ENCODE measurements around the gene CGB3. TPM values are rescaled to one million over a fixed set of nuclear protein-coding genes. Genes with fewer than 3 reads are reported as not detected.
"Not testable (repeated sequence)": the region's sequence is repeated elsewhere in the genome, so short reads cannot be mapped to it uniquely, and the experiment has no call there.

Gene CGB3
- total RNA-seq, result not detected

GRCh38 chr19:49024233-49024632 lies at the start of gene CGB3:
TSS of gene CGB3 (minus strand) at chr19:49024333. CDS start at chr19:49023971, 362 bp downstream.
- H3K4me3 Mint-ChIP-seq; H3K27ac Mint-ChIP-seq; H3K9me3 Mint-ChIP-seq; H3K36me3 Mint-ChIP-seq; POLR2A ChIA-PET; DNase-seq; H3K27me3 Mint-ChIP-seq; intact Hi-C loops (cut with micrococcal nuclease); CTCF ChIA-PET: not testable (repeated sequence)
- peaks cover 21% of the 10 kb centered on the region for H3K4me1 Mint-ChIP-seq (ENCODE audit: low read depth)

GRCh38 chr19:49071860-49072547 lies 47.9 kb upstream of the CGB3 start:
- intact Hi-C loops (cut with micrococcal nuclease), result no loop called here
- Mint-ChIP-seq H3K36me3 (no peaks in the 10 kb centered on the region), H3K4me3 (no peak overlapping the region), H3K27ac (no peak overlapping the region), H3K27me3 (peaks cover 54% of the 10 kb centered on the region), H3K9me3 (no peaks in the 10 kb centered on the region), H3K4me1 (ENCODE audit: low read depth) (peaks cover 11% of the 10 kb centered on the region)
- DNase-seq, result peak; percentile 34
- POLR2A ChIA-PET, result no interaction called here
- CTCF ChIA-PET, result interaction anchor here (0.7 to 1.6 kb wide), 2 partner anchors 63 to 74 kb away, joined by 3 to 4 read pairs; no protein-coding TSS in a partner anchor

GRCh38 chr19:49070416-49070815 lies 46.3 kb upstream of the CGB3 start:
- POLR2A ChIA-PET, result no interaction called here
- Mint-ChIP-seq H3K9me3 (no peaks in the 10 kb centered on the region), H3K36me3 (no peaks in the 10 kb centered on the region), H3K27ac (no peak overlapping the region), H3K4me1 (ENCODE audit: low read depth) (peaks cover 11% of the 10 kb centered on the region), H3K27me3 (peaks cover 61% of the 10 kb centered on the region), H3K4me3 (no peak overlapping the region)
- CTCF ChIA-PET, result interaction anchor here (1.7 kb wide), 1 partner anchor 28 kb away, joined by 7 read pairs; no protein-coding TSS in a partner anchor
- intact Hi-C loops (cut with micrococcal nuclease), result no loop called here
- DNase-seq, result no peak

GRCh38 chr19:49069026-49069425 lies 44.9 kb upstream of the CGB3 start:
- POLR2A ChIA-PET, result no interaction called here
- no peak overlapping the region for H3K4me3 Mint-ChIP-seq
- no peaks in the 10 kb centered on the region for H3K9me3 Mint-ChIP-seq
- CTCF ChIA-PET, result interaction anchor here (1.3 kb wide), 1 partner anchor 130 kb away, joined by 3 read pairs; no protein-coding TSS in a partner anchor
- intact Hi-C loops (cut with micrococcal nuclease), result no loop called here
- peaks cover 11% of the 10 kb centered on the region for H3K4me1 Mint-ChIP-seq (ENCODE audit: low read depth)
- no peak overlapping the region for H3K27ac Mint-ChIP-seq
- H3K36me3 Mint-ChIP-seq, result no peaks in the 10 kb centered on the region
- peaks cover 65% of the 10 kb centered on the region for H3K27me3 Mint-ChIP-seq
- DNase-seq, result no peak

GRCh38 chr19:49067554-49067953 lies 43.4 kb upstream of the CGB3 start:
- POLR2A ChIA-PET, result no interaction called here
- no peak for DNase-seq
- Mint-ChIP-seq H3K27ac (no peak overlapping the region), H3K4me3 (no peak overlapping the region), H3K4me1 (ENCODE audit: low read depth) (peaks cover 2% of the 10 kb centered on the region), H3K36me3 (no peaks in the 10 kb centered on the region), H3K27me3 (peaks cover 59% of the 10 kb centered on the region), H3K9me3 (no peaks in the 10 kb centered on the region)
- CTCF ChIA-PET, result no interaction called here
- intact Hi-C loops (cut with micrococcal nuclease), result no loop called here

GRCh38 chr19:49065905-49066512 lies 41.9 kb upstream of the CGB3 start:
- Mint-ChIP-seq H3K9me3 (no peaks in the 10 kb centered on the region), H3K4me1 (ENCODE audit: low read depth) (no peaks in the 10 kb centered on the region), H3K36me3 (no peaks in the 10 kb centered on the region), H3K27me3 (peaks cover 56% of the 10 kb centered on the region), H3K27ac (no peak overlapping the region), H3K4me3 (no peak overlapping the region)
- DNase-seq, result no peak
- ChIA-PET CTCF (interaction anchor here (0.6 kb wide), 1 partner anchor 8 kb away, joined by 4 read pairs; no protein-coding TSS in a partner anchor), POLR2A (no interaction called here)
- intact Hi-C loops (cut with micrococcal nuclease), result no loop called here

GRCh38 chr19:49064768-49065611 lies 40.9 kb upstream of the CGB3 start, which contains the start of gene NTF4:
TSS of gene NTF4 (minus strand) at chr19:49064818. CDS start at chr19:49061997, 2,821 bp downstream.
- H3K36me3 Mint-ChIP-seq, result no peaks in the 10 kb centered on the region
- ChIA-PET CTCF (interaction anchor here (0.5 to 1.0 kb wide), 2 partner anchors 134 to 160 kb away, joined by 3 to 4 read pairs; no protein-coding TSS in a partner anchor), POLR2A (no interaction called here)
- no peaks in the 10 kb centered on the region for H3K4me1 Mint-ChIP-seq (ENCODE audit: low read depth)
- H3K9me3 Mint-ChIP-seq, result no peaks in the 10 kb centered on the region
- intact Hi-C loops (cut with micrococcal nuclease), result no loop called here
- no peak within 1 kb of the TSS for H3K4me3 Mint-ChIP-seq
- no peak within 1 kb of the TSS for H3K27ac Mint-ChIP-seq
- no peak for DNase-seq
- peaks cover 52% of the 10 kb centered on the region for H3K27me3 Mint-ChIP-seq

GRCh38 chr19:49064029-49064629 lies 40.0 kb upstream of the CGB3 start:
- DNase-seq, result no peak
- Mint-ChIP-seq H3K4me3 (no peak overlapping the region), H3K9me3 (no peaks in the 10 kb centered on the region), H3K27ac (no peak overlapping the region), H3K36me3 (no peaks in the 10 kb centered on the region), H3K4me1 (ENCODE audit: low read depth) (no peaks in the 10 kb centered on the region), H3K27me3 (peaks cover 49% of the 10 kb centered on the region)
- intact Hi-C loops (cut with micrococcal nuclease), result no loop called here
- ChIA-PET CTCF (no interaction called here), POLR2A (no interaction called here)

- Mint-ChIP-seq H3K4me3 (no peak overlapping the region), H3K27ac (no peak overlapping the region), H3K27me3 (peaks cover 48% of the 10 kb centered on the region), H3K9me3 (no peaks in the 10 kb centered on the region), H3K36me3 (no peaks in the 10 kb centered on the region), H3K4me1 (ENCODE audit: low read depth) (peaks cover 17% of the 10 kb centered on the region)
- POLR2A ChIA-PET, result no interaction called here
- CTCF ChIA-PET, result no interaction called here
- intact Hi-C loops (cut with micrococcal nuclease), result no loop called here
- DNase-seq, result peak; percentile 21
Measured at GRCh38 chr19:49061445-49061844, 37.3 kb upstream of the CGB3 start.

GRCh38 chr19:49061000-49061399 lies 36.9 kb upstream of the CGB3 start:
- no peak for DNase-seq
- Mint-ChIP-seq H3K4me3 (no peak overlapping the region), H3K27ac (no peak overlapping the region), H3K9me3 (no peaks in the 10 kb centered on the region), H3K36me3 (no peaks in the 10 kb centered on the region), H3K27me3 (peaks cover 44% of the 10 kb centered on the region), H3K4me1 (ENCODE audit: low read depth) (peaks cover 21% of the 10 kb centered on the region)
- ChIA-PET CTCF (interaction anchor here (1.0 kb wide), 1 partner anchor 43 kb away, joined by 3 read pairs; no protein-coding TSS in a partner anchor), POLR2A (no interaction called here)
- intact Hi-C loops (cut with micrococcal nuclease), result no loop called here

- DNase-seq, result no peak
- ChIA-PET CTCF (interaction anchor here (1.4 kb wide), 1 partner anchor 39 kb away, joined by 9 read pairs; no protein-coding TSS in a partner anchor), POLR2A (no interaction called here)
- H3K36me3 Mint-ChIP-seq, result no peaks in the 10 kb centered on the region
- intact Hi-C loops (cut with micrococcal nuclease), result no loop called here
- no peak overlapping the region for H3K27ac Mint-ChIP-seq
- H3K4me1 Mint-ChIP-seq (ENCODE audit: low read depth), result peaks cover 21% of the 10 kb centered on the region
- no peak overlapping the region for H3K4me3 Mint-ChIP-seq
- peaks cover 33% of the 10 kb centered on the region for H3K27me3 Mint-ChIP-seq
- H3K9me3 Mint-ChIP-seq, result no peaks in the 10 kb centered on the region
Measured at GRCh38 chr19:49059053-49059452, 34.9 kb upstream of the CGB3 start.

GRCh38 chr19:49058562-49058961 lies 34.4 kb upstream of the CGB3 start:
- ChIA-PET POLR2A (no interaction called here), CTCF (interaction anchor here (1.0 kb wide), 1 partner anchor 168 kb away, joined by 3 read pairs; no protein-coding TSS in a partner anchor)
- no peak overlapping the region for H3K4me3 Mint-ChIP-seq

More at GRCh38 chr19:49058562-49058961, 34.4 kb upstream of the CGB3 start:
- Mint-ChIP-seq H3K36me3 (no peaks in the 10 kb centered on the region), H3K9me3 (no peaks in the 10 kb centered on the region), H3K27me3 (peaks cover 30% of the 10 kb centered on the region), H3K4me1 (ENCODE audit: low read depth) (peaks cover 21% of the 10 kb centered on the region), H3K27ac (no peak overlapping the region)
- DNase-seq, result peak; percentile 57
- intact Hi-C loops (cut with micrococcal nuclease), result no loop called here
